ENCODE data around the gene NCK2. TPM values are rescaled to one million over a fixed set of nuclear protein-coding genes. Genes with fewer than 3 reads are reported as not detected.

The NCK2 gene
- total and polyA plus RNA-seq, 10 of the 15 experiments (the other 5 are each of a cell fraction or from before 2014, with no cell fraction given), result 1.2 to 30.9 (median 14.1) TPM

DNA sequence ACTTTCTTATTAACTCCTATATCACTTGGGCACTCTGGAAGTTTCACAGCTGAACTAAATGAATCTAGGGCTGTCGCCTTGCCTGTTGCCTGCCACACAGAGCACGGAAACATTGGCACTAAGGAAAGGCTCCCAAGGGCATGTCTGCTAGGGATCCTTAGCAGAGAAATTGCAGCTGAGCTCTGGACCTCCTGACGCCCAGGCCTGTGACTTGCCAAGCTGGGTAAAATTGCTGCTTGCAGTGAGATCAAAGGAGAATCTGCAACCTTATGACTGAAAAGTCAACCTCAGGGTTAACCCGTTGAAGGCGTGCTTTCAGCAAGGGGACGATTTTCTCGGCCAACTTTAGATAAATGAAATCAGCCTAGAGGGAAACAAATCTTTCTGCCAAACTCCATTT lies 189.8 kb downstream of the NCK2 start:
- FAIRE-seq (no peak), DNase-seq (ENCODE audit: low read depth, low spot score) (no peak), ATAC-seq (no peak)
- H4K20me1 ChIP-seq (ENCODE audit: control insufficient read depth, insufficient read depth), result no peaks in the 10 kb centered on the region
- BruUV-seq (replicated peaks), result no TSS peak
- TF ChIP-seq ZNF207 (IDR thresholded peaks at IDR 0.05; ENCODE audit: borderline replicate concordance), result no peak
- TF ChIP-seq MTA3 (IDR thresholded peaks at IDR 0.05; ENCODE audit: borderline replicate concordance, low read length), result no peak
- TF ChIP-seq SMC3 (IDR thresholded peaks at IDR 0.05; ENCODE audit: borderline replicate concordance, low read length), result no peak
- ChIA-PET CTCF (no interaction called here), RAD21 (ENCODE audit: unreplicated experiment) (no interaction called here), SMC1A (ENCODE audit: uncharacterized antibody, unreplicated experiment) (interaction anchor here (1.8 kb wide), 1 partner anchor 16 kb away, joined by 6 read pairs; no protein-coding TSS in a partner anchor), POLR2A (interaction anchor here (0.5 to 0.6 kb wide), 2 partner anchors 10 to 27 kb away, joined by 4 to 7 read pairs; no protein-coding TSS in a partner anchor)
- H3K9me3 ChIP-seq (replicated peaks; ENCODE audit: control insufficient read depth, insufficient read depth, low read length), result no peaks in the 10 kb centered on the region; the same call in 2 of the 3 replicates
- no peak overlapping the region for H3K27ac ChIP-seq (ENCODE audit: control insufficient read depth, insufficient read depth)
- H3K27me3 ChIP-seq (replicated peaks in 1 of 2; ENCODE audit: control insufficient read depth in 2 of 2, insufficient read depth in 2 of 2, low read length in 1 of 2), result no peaks in the 10 kb centered on the region
- no peak overlapping the region for H3K4me2 ChIP-seq (ENCODE audit: control insufficient read depth, insufficient read depth)
- H3K36me3 ChIP-seq (ENCODE audit: control insufficient read depth in 2 of 2, insufficient read depth in 2 of 2, low read length in 1 of 2), result no peaks in the 10 kb centered on the region
- intact Hi-C loops (cut with micrococcal nuclease; ENCODE audit: unreplicated experiment) (no loop called here), in situ Hi-C loops (cut with MboI) (no loop called here)
- no peaks in the 10 kb centered on the region for H3K4me1 ChIP-seq (ENCODE audit: control insufficient read depth, insufficient read depth, low read length)
- H2AFZ ChIP-seq (ENCODE audit: control insufficient read depth, low read depth, low read length), result no peak overlapping the region
- H3K4me3 ChIP-seq, result no peak overlapping the region
- no peak overlapping the region for H3K9ac ChIP-seq (ENCODE audit: control insufficient read depth, insufficient read depth, low read length)
- WGBS (ENCODE audit: insufficient coverage, insufficient replicate concordance, low lambda C conversion rate, missing lambda C conversion rate), result 25% methylated on average over 7 of the region's 7 CpGs
- H3K79me2 ChIP-seq (ENCODE audit: control insufficient read depth, insufficient read depth, low read length), result no peaks in the 10 kb centered on the region

DNA sequence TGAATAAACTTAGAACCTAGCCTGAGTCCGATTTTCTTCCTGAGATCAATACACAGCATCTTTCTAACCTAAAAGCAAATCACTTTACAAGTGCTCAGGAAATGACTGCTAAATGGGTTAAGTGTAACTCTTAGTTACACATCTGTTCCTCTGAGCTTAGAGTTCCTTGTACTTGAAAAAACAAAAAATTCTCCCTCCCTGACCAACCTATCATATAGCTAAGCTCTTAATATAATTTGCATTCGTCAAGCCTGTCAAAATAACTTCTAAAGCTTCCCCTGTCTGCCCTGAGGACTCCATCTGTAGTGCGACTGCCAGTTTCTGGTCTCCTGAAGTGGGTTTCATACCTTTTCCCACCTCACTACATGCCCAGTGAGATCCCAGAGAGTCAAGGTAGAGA lies 190.4 kb downstream of the NCK2 start:
- H3K4me1 ChIP-seq (ENCODE audit: control insufficient read depth, insufficient read depth, low read length), result no peaks in the 10 kb centered on the region
- ATAC-seq (no peak), FAIRE-seq (no peak), DNase-seq (ENCODE audit: low read depth, low spot score) (no peak)
- H3K27me3 ChIP-seq (replicated peaks in 1 of 2; ENCODE audit: control insufficient read depth in 2 of 2, insufficient read depth in 2 of 2, low read length in 1 of 2), result no peaks in the 10 kb centered on the region
- no peaks in the 10 kb centered on the region for H3K36me3 ChIP-seq (ENCODE audit: control insufficient read depth in 2 of 2, insufficient read depth in 2 of 2, low read length in 1 of 2)
- H3K9ac ChIP-seq (ENCODE audit: control insufficient read depth, insufficient read depth, low read length), result no peak overlapping the region
- WGBS (ENCODE audit: insufficient coverage, insufficient replicate concordance, low lambda C conversion rate, missing lambda C conversion rate), result 22% methylated on average over 3 of the region's 3 CpGs
- no peak overlapping the region for H3K4me2 ChIP-seq (ENCODE audit: control insufficient read depth, insufficient read depth)
- H4K20me1 ChIP-seq (ENCODE audit: control insufficient read depth, insufficient read depth), result no peaks in the 10 kb centered on the region
- H3K4me3 ChIP-seq, result no peak overlapping the region
- no peak overlapping the region for H2AFZ ChIP-seq (ENCODE audit: control insufficient read depth, low read depth, low read length)
- RAD21 ChIA-PET (ENCODE audit: unreplicated experiment), result no interaction called here
- CTCF ChIA-PET, result no interaction called here
- intact Hi-C loops (cut with micrococcal nuclease; ENCODE audit: unreplicated experiment) (no loop called here), in situ Hi-C loops (cut with MboI) (no loop called here)
- H3K79me2 ChIP-seq (ENCODE audit: control insufficient read depth, insufficient read depth, low read length), result no peaks in the 10 kb centered on the region
- POLR2A ChIA-PET, result interaction anchor here (0.6 kb wide), 1 partner anchor 9 kb away, joined by 7 read pairs; no protein-coding TSS in a partner anchor
- no TSS peak for BruUV-seq (replicated peaks)
- H3K9me3 ChIP-seq (replicated peaks; ENCODE audit: control insufficient read depth, insufficient read depth, low read length), result no peaks in the 10 kb centered on the region; the same call in 2 of the 3 replicates
- H3K27ac ChIP-seq (ENCODE audit: control insufficient read depth, insufficient read depth), result no peak overlapping the region
- SMC1A ChIA-PET (ENCODE audit: uncharacterized antibody, unreplicated experiment), result interaction anchor here (1.8 kb wide), 1 partner anchor 17 kb away, joined by 6 read pairs; no protein-coding TSS in a partner anchor
- TF ChIP-seq ZNF687 (IDR thresholded peaks at IDR 0.05) (no peak), BHLHE40 (IDR thresholded peaks at IDR 0.05; ENCODE audit: borderline replicate concordance in 1 of 2, low read depth in 2 of 2, low read length in 1 of 2) (no peak), ETV6 (conservative IDR thresholded peaks at IDR 0.05 in 1 of 2, IDR thresholded peaks at IDR 0.05 in 1 of 2; ENCODE audit: borderline replicate concordance in 1 of 2, low read depth in 1 of 2) (no peak), ZBTB33 (IDR thresholded peaks at IDR 0.05) (no peak), NR2F1 (conservative IDR thresholded peaks at IDR 0.05) (no peak), SMAD1 (IDR thresholded peaks at IDR 0.05; ENCODE audit: low read depth, partially characterized antibody) (no peak), NR2C1 (IDR thresholded peaks at IDR 0.05) (no peak), IKZF2 (IDR thresholded peaks at IDR 0.05) (no peak), BCL11A (IDR thresholded peaks at IDR 0.05; ENCODE audit: low read depth, low read length) (no peak)

Data from GM12878 (cell line).